Tibial artery (tissue), 4 donors: Measurements from ENCODE around the gene CCDC82.
A peak's percentile ranks its signal among the peaks of the same experiment; 100 is the strongest.

Experiments
- DNase-seq, 2 donors: peaks; one replicate each; pipeline ENCODE4 v3.0.0-alpha.2; 2019
- H3K27ac ChIP-seq, 2 donors: fragments of 200-600 bp; sonication (generic) in 1 of 2; 1 replicate in 1 of 2; 2 replicates in 1 of 2; pipeline ENCODE4 v1.5.1; 2018 to 2019; ENCODE audit warnings: mild to moderate bottlenecking in 1 of 2
- H3K27me3 ChIP-seq, 2 donors: fragments of 200-600 bp; sonication (generic) in 1 of 2; one replicate each; pipeline versions ENCODE4 v1.5.1 to v1.6.0; 2016 to 2019
- H3K36me3 ChIP-seq, 3 donors: fragments of 200-600 bp; sonication (generic) in 2 of 3; one replicate each; pipeline ENCODE4 v1.5.1; 2016 to 2019; ENCODE audit warnings: mild to moderate bottlenecking in 2 of 3
- H3K4me1 ChIP-seq, 4 donors: fragments of 200-600 bp; sonication (generic) in 2 of 4; 1 replicate in 3 of 4; 2 replicates in 1 of 4; pipeline ENCODE4 v1.5.1; 2016 to 2019
- H3K4me3 ChIP-seq, 2 donors: fragments of 200-600 bp; sonication (generic) in 1 of 2; 1 replicate in 1 of 2; 2 replicates in 1 of 2; pipeline ENCODE4 v1.5.1; 2018 to 2019; ENCODE audit warnings: mild to moderate bottlenecking in 2 of 2
- H3K9me3 ChIP-seq, 3 donors: fragments of 200-600 bp; sonication (generic) in 1 of 3; one replicate each; pipeline ENCODE4 v1.5.1; 2016 to 2019
- intact Hi-C: fragments of 100-400 bp; cut with DNase I; formaldehyde crosslinking; loops from one replicate; pipeline ENCODE4 v1.15.0; 2023; ENCODE audit warnings: low total_unique reads
- TF ChIP-seq, protein P1 (sequence below), 2 experiments: fragments of 200-600 bp in 1 of 2; fragments of 450-650 bp in 1 of 2; IDR thresholded peaks; one replicate each; pipeline ENCODE4 v1.5.1; 2017 to 2019; ENCODE audit warnings: antibody characterized with exemption in 2 of 2, mild to moderate bottlenecking in 1 of 2, moderate library complexity in 1 of 2

The CCDC82 gene

GRCh38 chr11:96310236-96310635 is 79.5 kb downstream of the CCDC82 start:
- no peak for DNase-seq
- H3K27ac ChIP-seq: no peak overlapping the region
- TF ChIP-seq, protein P1, sequence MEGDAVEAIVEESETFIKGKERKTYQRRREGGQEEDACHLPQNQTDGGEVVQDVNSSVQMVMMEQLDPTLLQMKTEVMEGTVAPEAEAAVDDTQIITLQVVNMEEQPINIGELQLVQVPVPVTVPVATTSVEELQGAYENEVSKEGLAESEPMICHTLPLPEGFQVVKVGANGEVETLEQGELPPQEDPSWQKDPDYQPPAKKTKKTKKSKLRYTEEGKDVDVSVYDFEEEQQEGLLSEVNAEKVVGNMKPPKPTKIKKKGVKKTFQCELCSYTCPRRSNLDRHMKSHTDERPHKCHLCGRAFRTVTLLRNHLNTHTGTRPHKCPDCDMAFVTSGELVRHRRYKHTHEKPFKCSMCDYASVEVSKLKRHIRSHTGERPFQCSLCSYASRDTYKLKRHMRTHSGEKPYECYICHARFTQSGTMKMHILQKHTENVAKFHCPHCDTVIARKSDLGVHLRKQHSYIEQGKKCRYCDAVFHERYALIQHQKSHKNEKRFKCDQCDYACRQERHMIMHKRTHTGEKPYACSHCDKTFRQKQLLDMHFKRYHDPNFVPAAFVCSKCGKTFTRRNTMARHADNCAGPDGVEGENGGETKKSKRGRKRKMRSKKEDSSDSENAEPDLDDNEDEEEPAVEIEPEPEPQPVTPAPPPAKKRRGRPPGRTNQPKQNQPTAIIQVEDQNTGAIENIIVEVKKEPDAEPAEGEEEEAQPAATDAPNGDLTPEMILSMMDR (IDR thresholded peaks at IDR 0.05): no peak
- intact Hi-C loops: no loop called here
- no peaks in the 10 kb centered on the region for H3K27me3 ChIP-seq
- H3K4me3 ChIP-seq: no peak overlapping the region
- no peaks in the 10 kb centered on the region for H3K9me3 ChIP-seq
- H3K36me3 ChIP-seq: no peaks in the 10 kb centered on the region
- peaks cover 0 to 89% (median 51%) of the 10 kb centered on the region in 4 donors for H3K4me1 ChIP-seq

DNA sequence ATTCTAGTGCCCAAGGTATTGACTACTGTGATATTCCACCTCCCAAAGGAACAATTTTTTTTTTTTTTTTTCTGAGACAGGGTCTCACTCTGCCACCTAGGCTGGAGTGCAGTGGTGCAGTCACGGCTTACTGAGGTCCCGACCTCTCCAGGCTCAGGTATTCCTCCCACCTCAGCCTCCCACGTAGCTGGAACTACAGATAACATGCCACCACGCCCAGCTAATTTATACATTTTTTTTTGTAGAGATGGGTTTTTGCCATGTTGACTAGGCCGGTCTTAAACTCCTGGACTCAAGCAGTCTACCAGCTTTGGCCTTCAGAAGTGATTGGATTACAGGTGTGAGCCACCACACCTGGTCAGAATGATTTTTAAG is 80.1 kb downstream of the CCDC82 start:
- TF ChIP-seq, protein P1 (IDR thresholded peaks at IDR 0.05): no peak
- intact Hi-C loops: loop anchor here (5.0 kb wide), 1 partner anchor 33 kb away; the partner anchor contains the start of gene MAML2

DNA sequence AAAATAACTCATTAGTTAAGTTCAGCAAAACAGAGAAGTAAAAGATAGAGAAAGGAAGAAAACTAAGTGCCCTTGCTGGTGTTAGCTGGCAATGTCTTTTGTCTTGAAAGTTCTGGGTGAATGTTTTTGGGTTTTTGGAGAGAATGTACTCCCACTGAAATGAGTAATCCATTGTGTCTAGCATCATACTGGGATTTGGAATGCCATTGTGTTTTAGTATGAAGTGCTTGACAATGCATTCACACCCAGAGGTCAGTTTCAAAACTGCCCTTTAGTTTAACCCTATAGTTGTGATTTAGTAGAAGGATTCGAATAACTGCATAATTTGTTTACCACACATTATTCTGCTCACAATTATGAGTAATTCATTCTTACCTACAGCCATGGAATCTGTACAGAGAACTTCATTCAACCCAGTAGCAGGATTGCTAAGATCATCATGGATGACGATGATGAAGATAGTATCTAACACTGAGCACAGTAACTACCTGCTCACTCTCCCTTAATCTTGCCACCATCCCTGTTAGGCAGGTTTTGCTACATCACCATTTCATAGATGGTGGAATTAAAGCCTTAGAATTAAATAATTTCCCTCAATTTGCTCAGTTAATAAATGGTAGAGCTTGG is 80.6 kb downstream of the CCDC82 start:
- Histone ChIP-seq H3K4me3 (no peak overlapping the region), H3K9me3 (no peaks in the 10 kb centered on the region), H3K4me1 (peaks cover 0 to 88% (median 44%) of the 10 kb centered on the region in 4 donors), H3K27ac (peak overlapping the region; percentile 3 to 71), H3K36me3 (no peaks in the 10 kb centered on the region), H3K27me3 (no peaks in the 10 kb centered on the region)
- intact Hi-C loops: loop anchor here (5.0 kb wide), 1 partner anchor 33 kb away; the partner anchor contains the start of gene MAML2
- DNase-seq: no peak
- TF ChIP-seq, protein P1 (IDR thresholded peaks at IDR 0.05): no peak

More for the DNA sequence above, 80.1 kb downstream of the CCDC82 start:
- no peak for DNase-seq
- no peak overlapping the region for H3K4me3 ChIP-seq
- no peaks in the 10 kb centered on the region for H3K36me3 ChIP-seq
- H3K9me3 ChIP-seq: no peaks in the 10 kb centered on the region
- no peaks in the 10 kb centered on the region for H3K27me3 ChIP-seq
- peak overlapping the region; percentile 3 to 18 for H3K27ac ChIP-seq
- H3K4me1 ChIP-seq: peaks cover 0 to 88% (median 46%) of the 10 kb centered on the region in 4 donors

- TF ChIP-seq, protein P1 (IDR thresholded peaks at IDR 0.05): no peak
- no peak for DNase-seq
- H3K36me3 ChIP-seq: no peaks in the 10 kb centered on the region
- intact Hi-C loops: loop anchor here (5.0 kb wide), 1 partner anchor 35 kb away; the partner anchor contains the start of gene MAML2
- H3K27me3 ChIP-seq: no peaks in the 10 kb centered on the region
- H3K4me1 ChIP-seq: peaks cover 0 to 89% (median 46%) of the 10 kb centered on the region in 4 donors
- no peaks in the 10 kb centered on the region for H3K9me3 ChIP-seq
- H3K4me3 ChIP-seq: peak overlapping the region; percentile 37 to 42
- H3K27ac ChIP-seq: peak overlapping the region; percentile 71 to 72
Measured at GRCh38 chr11:96307776-96308140, 82.0 kb downstream of the CCDC82 start.

DNA sequence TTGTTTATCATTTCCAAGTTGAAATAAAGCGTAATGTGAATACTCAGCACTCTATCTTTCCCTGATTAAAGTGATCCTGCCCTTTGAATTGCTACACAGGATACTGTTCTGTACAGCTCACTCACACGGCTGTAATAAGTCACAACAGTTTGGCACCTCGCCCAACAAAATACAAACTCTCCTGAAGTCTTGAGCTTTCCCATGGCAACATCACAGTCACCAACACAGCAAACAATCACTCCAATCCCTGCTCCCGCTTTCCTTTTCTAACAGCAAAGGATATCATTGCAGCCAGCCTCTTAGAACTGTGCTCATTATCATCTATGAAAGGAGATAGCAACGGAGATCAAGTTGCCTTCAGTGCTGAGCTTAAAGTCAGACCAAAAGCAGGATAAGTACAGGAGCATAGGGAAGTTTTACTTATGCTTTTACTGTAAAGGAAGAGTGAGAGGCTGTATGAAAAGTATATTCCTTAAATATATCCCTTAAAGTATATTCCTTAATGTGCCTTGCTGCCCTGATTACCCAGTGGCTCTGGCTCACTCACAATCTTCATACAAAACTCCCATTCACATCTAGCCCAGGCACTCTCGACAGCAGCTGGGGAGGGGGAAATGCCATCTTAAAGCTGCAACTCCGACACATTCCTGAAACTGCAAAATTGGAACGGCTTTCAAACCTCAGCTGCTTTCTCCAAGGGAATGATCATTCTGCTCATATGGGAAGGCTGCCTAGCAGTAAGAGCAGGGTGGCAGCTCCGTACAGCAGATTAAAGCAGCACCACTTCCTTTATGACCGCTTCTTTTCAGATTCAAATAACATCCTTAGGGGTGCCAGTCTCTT is 82.6 kb downstream of the CCDC82 start:
- H3K4me3 ChIP-seq: peak overlapping the region; percentile 37 to 42
- no peaks in the 10 kb centered on the region for H3K27me3 ChIP-seq
- no peaks in the 10 kb centered on the region for H3K36me3 ChIP-seq
- peaks cover 0 to 90% (median 51%) of the 10 kb centered on the region in 4 donors for H3K4me1 ChIP-seq
- peak; percentile 91 to 95 for DNase-seq
- TF ChIP-seq, protein P1 (IDR thresholded peaks at IDR 0.05): no peak
- no peaks in the 10 kb centered on the region for H3K9me3 ChIP-seq
- intact Hi-C loops: loop anchor here (5.0 kb wide), 1 partner anchor 35 kb away; the partner anchor contains the start of gene MAML2
- H3K27ac ChIP-seq: peak overlapping the region; percentile 71 to 72
